Frontal cortex (tissue), 4 donors: ENCODE measurements around the gene EGFR. TPM values are rescaled to one million over a fixed set of nuclear protein-coding genes. Genes with fewer than 3 reads are reported as not detected.
A peak's percentile ranks its signal among the peaks of the same experiment; 100 is the strongest.

Experiments used
- DNase-seq, 2 donors: peaks; one replicate each; pipeline ENCODE4 v3.0.0; 2012; ENCODE audit warnings: low spot score in 2 of 2
- FAIRE-seq: peaks from 2 replicates; lab custom pipeline; 2012; peaks lifted over from hg19 to GRCh38; lab: Jason Lieb, UNC
- total RNA-seq: library from RNA; depleted of rRNA; stranded (reverse); fragments of >200 nt; gene quantifications from one replicate; pipeline ENCODE4 v1.2.3, GENCODE V29; 2014
- donor health status: control.
- donor health status: control.
- donor health status: control.

EGFR gene
- total RNA-seq, 1 donor from 2014 or later, result 5.3 TPM

DNA sequence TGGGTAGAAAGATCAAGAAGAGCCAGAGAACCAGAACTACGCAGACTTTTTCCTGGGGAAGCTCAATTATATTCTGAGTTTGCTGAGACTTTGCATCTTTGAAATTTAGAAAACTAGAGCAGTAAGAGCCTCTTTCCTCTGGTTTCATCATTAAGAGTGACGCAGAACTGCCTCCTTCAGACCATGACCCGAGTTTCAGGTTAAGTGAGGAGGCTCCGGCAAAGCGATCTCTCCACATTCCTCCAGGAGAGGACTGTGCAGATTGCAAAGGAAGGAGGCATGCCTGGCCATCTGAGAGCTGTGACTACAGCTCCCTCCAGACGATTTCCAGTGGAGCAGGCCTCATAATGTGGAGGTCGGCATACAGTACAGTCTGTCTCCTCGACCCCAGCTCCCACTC is 230.5 kb downstream of the EGFR start:
- no peak for DNase-seq
- FAIRE-seq, result no peak

DNA sequence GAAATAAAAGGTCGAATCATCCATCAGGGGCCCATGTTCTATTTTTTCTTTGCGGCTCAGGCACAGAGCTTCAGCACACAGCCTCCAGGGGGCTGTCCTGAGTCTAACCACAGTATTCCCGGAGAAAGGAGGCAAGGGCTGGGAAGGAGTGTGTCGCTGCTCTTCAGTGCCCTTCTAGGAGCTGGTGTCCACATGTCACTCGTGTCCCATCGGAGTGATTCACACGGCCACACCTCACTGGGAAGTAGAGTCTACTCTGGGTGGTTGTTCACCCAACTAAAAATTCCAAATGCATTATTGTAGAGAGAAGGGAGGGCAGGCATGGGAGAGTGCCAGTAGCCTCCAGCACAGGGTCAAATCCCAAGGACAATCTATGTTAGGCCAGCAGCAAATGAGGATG is 231.5 kb downstream of the EGFR start:
- no peak for FAIRE-seq
- DNase-seq, result no peak

- DNase-seq, result no peak
- FAIRE-seq, result no peak
Measured at GRCh38 chr7:55251313-55251712, 232.5 kb downstream of the EGFR start.

DNA sequence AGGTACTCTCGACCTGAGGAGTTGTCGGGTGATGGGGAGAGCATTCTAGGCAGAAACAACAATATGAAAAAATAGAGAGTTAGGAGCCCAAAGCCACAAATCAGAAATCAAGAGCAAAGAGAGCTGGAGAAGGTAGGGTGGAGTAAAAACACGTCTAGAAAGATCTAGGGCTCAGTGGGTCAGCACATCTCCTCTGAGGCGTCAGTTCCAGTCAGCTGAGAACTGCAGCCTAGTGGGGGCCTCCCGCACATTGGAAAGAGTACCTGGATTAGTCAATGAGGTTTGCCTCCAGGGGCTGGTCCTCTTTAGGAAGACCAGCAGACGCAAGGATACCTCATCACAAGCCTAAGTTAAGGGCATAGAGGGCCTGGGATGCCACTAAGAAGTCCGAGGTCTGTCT is 233.1 kb downstream of the EGFR start:
- no peak for DNase-seq
- no peak for FAIRE-seq

DNA sequence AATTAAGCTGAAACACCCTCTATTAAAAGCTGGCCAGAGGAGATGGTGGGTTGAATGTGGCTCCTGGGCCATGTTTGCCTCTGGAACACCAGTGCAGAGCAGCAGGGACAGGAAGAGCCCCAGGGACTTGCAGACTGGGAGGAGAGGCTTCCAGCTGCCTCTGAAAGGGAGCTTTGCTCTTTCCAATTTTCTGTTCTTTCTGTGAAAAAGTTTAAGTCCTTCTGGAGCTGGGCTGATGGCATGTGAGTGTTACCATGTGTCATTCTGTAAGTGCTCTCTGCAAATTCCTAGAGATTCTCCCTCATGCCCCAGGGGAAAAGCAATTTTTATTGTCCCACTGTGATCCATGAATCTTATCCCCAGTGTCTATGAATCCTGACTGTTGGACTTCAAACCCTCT is 233.6 kb downstream of the EGFR start:
- no peak for FAIRE-seq

DNA sequence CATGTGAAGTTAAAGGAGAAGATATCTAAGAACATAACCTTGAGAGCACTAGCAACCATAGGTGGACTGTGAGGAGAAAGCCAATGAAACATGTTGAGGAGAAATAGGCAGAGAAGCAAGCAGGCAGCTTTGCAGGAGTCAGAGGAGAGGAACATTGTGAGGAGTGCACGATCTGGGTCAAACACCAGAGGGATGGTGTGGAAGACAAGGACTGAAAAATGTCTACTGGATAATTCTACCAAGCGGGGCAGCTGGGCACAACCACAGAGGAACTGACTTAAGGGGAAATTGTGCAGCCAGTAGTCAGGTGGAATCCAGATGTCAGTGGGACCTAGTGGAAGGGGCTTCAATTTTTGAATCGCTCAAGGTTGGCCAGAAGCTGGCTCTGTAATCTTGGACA is 234.4 kb downstream of the EGFR start:
- DNase-seq (no peak), FAIRE-seq (no peak)

More for the DNA sequence above, 233.6 kb downstream of the EGFR start:
- no peak for DNase-seq

DNA sequence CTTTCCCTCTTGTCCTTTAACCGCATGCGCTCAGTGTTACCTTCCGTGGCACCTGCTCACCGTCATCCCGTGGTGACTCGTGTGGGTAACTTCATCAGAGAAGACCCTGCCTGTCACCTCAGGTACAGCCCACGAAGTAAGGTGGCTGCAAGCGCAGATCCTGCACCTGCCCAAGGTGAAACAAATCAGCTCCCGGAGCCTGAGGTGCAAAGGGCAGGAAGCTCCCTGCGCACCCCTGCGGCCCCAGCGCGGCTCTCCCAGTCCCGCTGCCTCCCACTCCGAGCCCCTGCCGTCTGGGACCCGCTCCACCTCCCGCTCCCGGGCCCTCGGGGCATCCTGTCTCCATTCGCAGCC is 235.4 kb downstream of the EGFR start:
- FAIRE-seq (no peak), DNase-seq (no peak)

GRCh38 chr7:55254596-55255495 is 236.0 kb downstream of the EGFR start:
- DNase-seq, result peak; percentile 84 to 89
- no peak for FAIRE-seq

GRCh38 chr7:55255496-55256445 is 237.0 kb downstream of the EGFR start:
- DNase-seq, result peak; percentile 70 to 77
- FAIRE-seq, result no peak

DNA sequence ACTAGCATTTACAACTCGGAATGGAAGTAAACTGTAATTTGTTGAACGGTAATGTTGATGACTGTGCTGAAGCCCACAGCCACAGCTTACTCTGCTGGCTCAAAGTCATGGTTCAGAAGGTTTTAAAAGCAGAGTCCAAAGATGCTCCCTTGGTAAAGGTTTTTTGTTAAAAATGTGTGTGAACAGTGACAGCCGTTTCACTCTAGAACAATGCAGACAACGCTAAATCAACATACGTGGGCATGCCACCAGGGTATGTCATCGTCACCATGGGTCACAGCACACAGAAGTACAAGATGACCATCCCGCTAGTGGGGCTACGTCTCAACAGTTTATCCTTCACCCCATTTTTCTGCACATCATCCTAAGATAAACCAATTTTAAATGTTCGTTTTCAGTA is 239.8 kb downstream of the EGFR start:
- FAIRE-seq (no peak), DNase-seq (no peak)

DNA sequence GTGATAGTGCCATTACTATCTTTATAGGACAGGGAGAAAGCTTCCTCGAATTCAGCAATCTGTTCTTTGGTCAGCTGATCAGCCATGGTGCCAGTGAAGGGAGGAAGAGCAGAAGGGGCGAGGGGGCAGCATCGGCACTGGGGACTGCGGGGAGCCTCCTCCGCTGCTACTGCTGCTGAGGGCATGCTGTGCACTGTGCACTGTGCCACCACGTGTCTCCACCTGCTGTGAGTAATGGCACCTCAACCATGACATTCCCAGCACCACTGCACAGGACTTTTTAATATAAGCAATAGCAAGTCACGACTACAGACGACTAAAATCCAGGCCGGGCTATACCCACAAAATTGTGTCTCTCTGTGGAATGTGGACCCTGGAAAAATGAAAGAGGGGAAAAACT is 241.4 kb downstream of the EGFR start:
- DNase-seq (no peak), FAIRE-seq (no peak)

DNA sequence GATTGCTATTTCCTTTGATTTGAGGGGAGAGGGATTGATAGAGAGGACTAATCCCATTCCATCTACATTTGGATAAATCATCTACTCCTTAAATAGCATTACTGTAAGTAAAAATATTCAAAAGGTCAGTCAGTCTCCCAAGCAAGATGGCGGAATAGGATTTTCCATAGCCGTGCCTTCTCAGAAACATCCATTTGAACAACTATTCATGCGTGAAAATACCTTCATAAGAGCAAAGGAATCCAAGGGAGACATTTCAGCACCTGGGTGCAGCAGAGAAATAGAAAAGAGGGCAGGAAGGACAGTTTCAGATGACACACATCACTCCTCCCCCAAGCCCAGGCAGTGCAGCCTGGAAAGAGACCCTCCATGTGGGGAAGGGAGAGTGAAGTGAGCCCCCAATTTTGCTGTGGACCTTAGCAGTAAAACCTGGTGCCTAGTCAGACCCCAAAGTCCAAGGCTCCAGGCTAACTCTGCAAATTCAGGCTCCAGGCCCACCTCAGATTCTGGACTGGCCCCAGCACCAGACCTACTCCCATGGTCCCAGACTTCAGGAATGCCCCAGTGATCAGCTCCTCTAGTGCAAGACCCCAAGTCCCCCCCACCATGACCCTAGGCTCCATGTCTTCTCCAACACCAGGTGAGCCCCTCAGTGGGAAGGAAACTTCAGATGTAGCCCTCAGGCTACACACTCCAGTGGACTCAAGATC is 242.0 kb downstream of the EGFR start:
- FAIRE-seq (no peak), DNase-seq (no peak)
